GM12872 (cell line): Measurements from ENCODE around the gene ST6GALNAC6.

Experiments used
- TF ChIP-seq, protein P1 (sequence below): IDR thresholded peaks from 3 replicates; pipeline ENCODE4 v1.5.1; 2011; ENCODE audit warnings: low read depth, mild to moderate bottlenecking, low read length, moderate library complexity; ENCODE audit not compliant: insufficient read depth

ST6GALNAC6 gene

DNA sequence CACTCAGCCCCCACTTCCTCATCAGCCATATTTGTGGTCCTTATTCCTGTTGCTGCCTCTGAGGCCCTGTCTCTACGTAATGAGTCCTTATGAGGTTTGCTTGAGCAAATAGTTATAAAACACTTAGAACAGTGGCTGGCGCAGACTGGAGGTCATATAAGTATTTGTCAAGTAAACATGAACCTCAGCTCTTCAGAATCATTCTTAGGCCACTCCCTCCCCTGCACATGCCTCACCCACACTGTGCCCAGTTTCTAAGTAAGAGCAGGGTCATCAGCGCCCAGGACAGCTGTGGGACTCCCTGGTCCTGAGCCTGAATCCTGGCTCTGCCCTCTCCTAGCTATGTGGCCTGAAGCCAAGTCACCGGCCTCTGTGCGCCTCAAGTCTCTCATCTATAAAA, 13.5 kb upstream of the ST6GALNAC6 start:
- TF ChIP-seq, protein P1, sequence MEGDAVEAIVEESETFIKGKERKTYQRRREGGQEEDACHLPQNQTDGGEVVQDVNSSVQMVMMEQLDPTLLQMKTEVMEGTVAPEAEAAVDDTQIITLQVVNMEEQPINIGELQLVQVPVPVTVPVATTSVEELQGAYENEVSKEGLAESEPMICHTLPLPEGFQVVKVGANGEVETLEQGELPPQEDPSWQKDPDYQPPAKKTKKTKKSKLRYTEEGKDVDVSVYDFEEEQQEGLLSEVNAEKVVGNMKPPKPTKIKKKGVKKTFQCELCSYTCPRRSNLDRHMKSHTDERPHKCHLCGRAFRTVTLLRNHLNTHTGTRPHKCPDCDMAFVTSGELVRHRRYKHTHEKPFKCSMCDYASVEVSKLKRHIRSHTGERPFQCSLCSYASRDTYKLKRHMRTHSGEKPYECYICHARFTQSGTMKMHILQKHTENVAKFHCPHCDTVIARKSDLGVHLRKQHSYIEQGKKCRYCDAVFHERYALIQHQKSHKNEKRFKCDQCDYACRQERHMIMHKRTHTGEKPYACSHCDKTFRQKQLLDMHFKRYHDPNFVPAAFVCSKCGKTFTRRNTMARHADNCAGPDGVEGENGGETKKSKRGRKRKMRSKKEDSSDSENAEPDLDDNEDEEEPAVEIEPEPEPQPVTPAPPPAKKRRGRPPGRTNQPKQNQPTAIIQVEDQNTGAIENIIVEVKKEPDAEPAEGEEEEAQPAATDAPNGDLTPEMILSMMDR: no peak

DNA sequence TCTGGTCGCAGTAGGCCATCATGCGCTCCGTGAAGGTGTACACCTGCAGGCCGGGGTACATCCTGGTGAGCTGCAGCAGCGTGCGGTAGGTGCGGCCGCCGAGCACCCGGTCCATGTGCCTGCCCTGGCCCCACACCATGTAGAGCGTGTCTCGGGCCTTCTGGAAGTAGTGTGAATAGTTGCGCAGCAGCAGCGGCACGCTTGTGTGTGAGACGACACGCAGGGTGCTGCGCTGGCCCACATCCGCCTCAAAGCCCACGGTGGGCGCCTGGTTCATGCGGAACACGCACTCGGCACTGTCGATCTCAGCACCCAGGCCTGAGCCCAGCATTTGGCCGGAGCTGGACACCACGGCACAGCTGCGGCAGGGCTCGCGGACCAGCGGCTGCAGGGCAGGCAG, 12.9 kb upstream of the ST6GALNAC6 start:
- TF ChIP-seq, protein P1: no peak

DNA sequence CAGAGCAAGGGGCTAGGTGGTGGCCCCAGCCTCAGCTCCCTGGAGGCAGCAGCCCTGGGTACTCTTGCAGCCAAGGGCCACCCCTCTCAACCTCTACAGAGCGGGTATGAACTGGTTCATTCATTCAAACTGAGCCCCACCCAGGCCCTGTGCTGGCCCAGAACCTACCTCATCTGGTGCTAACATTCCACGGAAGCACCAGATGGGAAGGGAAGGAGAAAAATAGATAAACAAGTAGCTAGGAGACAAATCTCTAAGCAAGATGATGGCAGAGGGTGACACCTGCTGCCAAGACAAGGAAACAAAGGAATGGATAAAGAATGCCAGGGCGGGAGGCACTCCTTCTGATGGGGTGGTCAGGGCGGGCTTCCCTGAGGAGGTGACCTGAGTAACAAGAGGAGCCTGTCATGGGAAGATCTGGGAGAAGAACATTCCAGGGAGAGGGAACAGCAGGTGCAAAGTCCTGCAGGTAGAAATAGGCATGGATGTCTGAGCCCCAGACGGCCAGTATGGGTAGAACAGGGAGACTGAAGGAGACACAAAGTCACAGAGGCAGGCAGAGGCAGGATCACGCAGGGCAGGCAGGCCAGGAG, 11.3 kb upstream of the ST6GALNAC6 start:
- TF ChIP-seq, protein P1: peak; percentile 35; the same call in 1 of the 3 replicates

DNA sequence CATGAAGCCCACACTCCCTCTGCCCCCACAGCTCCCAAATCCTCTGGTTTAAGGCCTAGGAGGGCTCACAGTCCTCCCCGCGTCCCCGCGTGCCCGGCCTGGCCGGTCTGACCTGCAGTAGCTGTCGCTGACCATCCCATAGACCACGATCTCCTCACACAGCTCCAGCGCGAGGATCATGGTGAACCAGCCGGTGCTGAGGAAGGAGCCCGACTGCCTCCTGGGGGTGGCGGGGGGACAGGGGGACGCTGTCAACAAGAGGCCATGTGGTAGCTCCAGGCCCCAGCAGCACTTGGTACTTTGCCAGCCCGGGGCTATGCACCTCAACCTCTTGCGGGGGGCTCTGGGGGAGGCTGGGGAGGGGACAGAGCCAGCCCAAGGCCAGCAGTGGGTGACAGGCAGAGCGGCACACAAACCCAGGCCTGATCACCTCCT, 10.5 kb upstream of the ST6GALNAC6 start:
- TF ChIP-seq, protein P1: no peak

DNA sequence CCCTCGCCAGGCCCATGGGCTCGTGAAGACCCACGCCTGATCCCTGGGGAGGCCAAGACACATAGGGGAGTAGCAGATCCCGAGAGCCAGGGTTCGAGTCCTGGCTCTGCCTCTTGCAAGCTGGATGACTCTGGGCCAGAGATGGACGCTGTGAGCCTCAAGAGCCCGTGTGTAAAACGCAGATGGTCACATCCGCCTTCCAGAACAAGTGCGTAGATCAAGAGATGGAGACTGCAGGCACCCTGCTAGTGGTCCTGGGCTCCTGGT, 9.2 kb upstream of the ST6GALNAC6 start:
- TF ChIP-seq, protein P1: no peak

DNA sequence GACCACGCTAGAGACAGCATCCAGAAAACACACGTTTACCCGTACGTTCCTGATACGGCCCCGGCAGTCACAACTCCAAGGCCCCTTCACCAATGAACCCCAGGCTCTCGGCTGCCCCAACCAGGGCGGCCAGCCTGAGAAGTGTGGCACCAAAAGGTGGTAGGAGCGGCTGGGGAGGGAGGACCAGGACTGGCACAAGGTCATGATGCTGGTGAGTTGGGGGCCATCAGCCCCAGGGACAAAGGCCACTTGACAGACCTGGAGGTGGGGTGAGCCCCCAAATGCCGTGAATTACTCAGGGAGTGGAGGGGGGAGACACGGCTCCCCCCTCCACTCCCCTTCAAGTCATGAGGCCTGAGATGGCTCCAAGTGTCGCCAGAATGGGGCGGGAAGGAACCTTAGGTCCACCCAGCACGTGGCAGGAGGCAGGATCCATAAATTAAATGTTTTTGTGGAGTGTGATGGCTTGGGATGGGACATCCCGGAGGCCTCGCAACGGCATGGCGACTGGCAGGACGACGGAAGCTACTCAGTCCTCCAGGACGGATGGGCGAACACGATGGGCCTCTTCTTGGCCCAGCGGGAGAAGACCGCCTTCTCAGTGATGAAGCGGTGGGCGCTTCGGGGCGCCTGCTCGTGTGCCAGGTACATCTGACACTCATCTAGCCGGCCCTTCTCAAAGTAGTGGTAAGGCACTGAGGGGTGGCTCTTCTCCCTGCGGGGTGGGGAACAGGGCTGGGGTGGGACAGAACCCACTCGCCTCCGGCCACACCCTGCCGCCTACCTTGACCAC, 8.7 kb upstream of the ST6GALNAC6 start:
- TF ChIP-seq, protein P1: no peak

DNA sequence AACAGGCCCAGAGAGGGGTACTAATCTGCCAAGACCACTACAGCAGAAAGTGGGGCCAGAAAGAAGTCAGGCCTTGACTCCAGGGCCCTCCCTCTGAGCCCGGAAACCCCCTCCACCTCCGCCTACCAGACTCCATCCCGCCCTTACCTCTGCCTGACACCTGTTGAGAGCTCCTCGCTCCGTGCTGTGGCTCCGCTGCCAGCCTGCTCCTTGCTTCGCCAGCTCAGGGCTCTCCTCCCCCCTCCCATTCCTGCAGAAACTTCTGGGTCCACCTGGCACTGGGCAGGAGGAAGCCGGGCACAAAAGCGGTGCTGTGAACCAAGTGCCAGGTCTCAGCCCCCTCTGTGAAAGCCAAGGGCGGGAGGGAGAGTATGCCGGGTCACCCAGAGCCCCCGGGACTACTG, 6.4 kb upstream of the ST6GALNAC6 start:
- TF ChIP-seq, protein P1: no peak
